ENCODE data around the gene SEC11C.

DNA sequence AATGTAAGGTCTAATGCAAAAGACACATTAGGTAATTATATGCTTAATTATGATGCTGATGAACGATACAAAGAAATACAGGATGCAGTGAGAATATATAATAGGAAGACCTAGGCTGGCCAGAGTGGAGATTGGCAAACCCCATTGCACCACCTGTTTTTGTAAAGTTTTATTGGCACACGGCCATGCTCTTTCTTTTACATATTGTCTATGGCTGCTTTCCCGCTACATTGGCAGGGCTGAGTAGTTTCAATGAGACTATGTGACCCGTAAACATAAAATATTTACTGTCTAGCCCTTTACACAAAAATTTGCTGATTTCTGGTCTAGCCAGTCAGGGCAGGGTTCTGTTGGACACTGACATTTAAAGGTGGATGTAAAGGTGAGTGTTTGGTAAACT, 5.4 kb downstream of the SEC11C start:
- TF ChIP-seq, protein P1, sequence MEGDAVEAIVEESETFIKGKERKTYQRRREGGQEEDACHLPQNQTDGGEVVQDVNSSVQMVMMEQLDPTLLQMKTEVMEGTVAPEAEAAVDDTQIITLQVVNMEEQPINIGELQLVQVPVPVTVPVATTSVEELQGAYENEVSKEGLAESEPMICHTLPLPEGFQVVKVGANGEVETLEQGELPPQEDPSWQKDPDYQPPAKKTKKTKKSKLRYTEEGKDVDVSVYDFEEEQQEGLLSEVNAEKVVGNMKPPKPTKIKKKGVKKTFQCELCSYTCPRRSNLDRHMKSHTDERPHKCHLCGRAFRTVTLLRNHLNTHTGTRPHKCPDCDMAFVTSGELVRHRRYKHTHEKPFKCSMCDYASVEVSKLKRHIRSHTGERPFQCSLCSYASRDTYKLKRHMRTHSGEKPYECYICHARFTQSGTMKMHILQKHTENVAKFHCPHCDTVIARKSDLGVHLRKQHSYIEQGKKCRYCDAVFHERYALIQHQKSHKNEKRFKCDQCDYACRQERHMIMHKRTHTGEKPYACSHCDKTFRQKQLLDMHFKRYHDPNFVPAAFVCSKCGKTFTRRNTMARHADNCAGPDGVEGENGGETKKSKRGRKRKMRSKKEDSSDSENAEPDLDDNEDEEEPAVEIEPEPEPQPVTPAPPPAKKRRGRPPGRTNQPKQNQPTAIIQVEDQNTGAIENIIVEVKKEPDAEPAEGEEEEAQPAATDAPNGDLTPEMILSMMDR (IDR thresholded peaks at IDR 0.05) = no peak
- no peak for TF ChIP-seq EZH2 (IDR thresholded peaks at IDR 0.05; ENCODE audit: borderline replicate concordance, insufficient read depth, low read depth, low read length, poor library complexity, severe bottlenecking)

All from B cell (primary cell).